SK-N-SH (cell line): ENCODE measurements around the gene FAM222B. TPM values are rescaled to one million over a fixed set of nuclear protein-coding genes. Genes with fewer than 3 reads are reported as not detected.

Experiments used
- CTCF ChIA-PET: fragments of 300-600, 350-600 bp; formaldehyde crosslinking; extraction: SDS; loops from one replicate; lab custom pipeline; 2021; lab: Yijun Ruan, JAX
- POLR2A ChIA-PET: fragments of 350-600 bp; sonication (Branson Sonifier 250); formaldehyde crosslinking; extraction: SDS; loops from one replicate; lab custom pipeline; 2020; ENCODE audit warnings: antibody characterized with exemption, inconsistent platforms; lab: Yijun Ruan, JAX
- DNase-seq: peaks from one replicate; pipeline ENCODE4 v3.0.0; 2012
- H2AFZ ChIP-seq: fragments of 200-600 bp; sonication (generic); 2 replicates; pipeline ENCODE4 v1.8.1; 2016; ENCODE audit warnings: antibody characterized with exemption, mild to moderate bottlenecking, low read depth
- H3F3A ChIP-seq: fragments of 200-600 bp; sonication (generic); replicated peaks from 2 replicates; pipeline ENCODE3; 2016; ENCODE audit warnings: antibody characterized with exemption, mild to moderate bottlenecking; ENCODE audit not compliant: insufficient read depth
- H3K27ac ChIP-seq, 2 experiments: fragments of 200-500 bp in 1 of 2; fragments of 200-600 bp in 1 of 2; sonication (Bioruptor generic) in 1 of 2; sonication (generic), shearing (Covaris generic) in 1 of 2; 2 replicates each; pipeline versions ENCODE4 v1.5.1 to v1.6.1; 2014 to 2016; ENCODE audit warnings: low read depth in 2 of 2, inconsistent platforms in 1 of 2, low read length in 1 of 2, mild to moderate bottlenecking in 1 of 2, mixed read lengths in 1 of 2
- H3K27me3 ChIP-seq: fragments of 200-600 bp; sonication (generic), shearing (Covaris generic); 2 replicates; pipeline ENCODE4 v1.6.1; 2016; ENCODE audit warnings: mixed run types; ENCODE audit not compliant: insufficient read depth
- H3K36me3 ChIP-seq, 2 experiments: fragments of 200-500 bp in 1 of 2; fragments of 200-600 bp in 1 of 2; sonication (Bioruptor generic) in 1 of 2; sonication (generic) in 1 of 2; replicated peaks in 1 of 2; 2 replicates each; pipeline versions ENCODE3 to v1.5.1; 2014 to 2016; ENCODE audit warnings: low read length in 1 of 2, mild to moderate bottlenecking in 1 of 2; ENCODE audit not compliant: insufficient read depth in 2 of 2, control insufficient read depth in 1 of 2
- H3K4me1 ChIP-seq, 2 experiments: fragments of 200-500 bp in 1 of 2; fragments of 200-600 bp in 1 of 2; sonication (Bioruptor generic) in 1 of 2; sonication (generic), shearing (Covaris generic) in 1 of 2; 2 replicates each; pipeline versions ENCODE4 v1.5.1 to v1.6.1; 2014 to 2016; ENCODE audit warnings: low read depth in 1 of 2, low read length in 1 of 2, mixed run types in 1 of 2; ENCODE audit not compliant: insufficient read depth in 2 of 2, control insufficient read depth in 1 of 2
- H3K4me2 ChIP-seq: fragments of 200-600 bp; sonication (generic), shearing (Covaris generic); 2 replicates; pipeline ENCODE4 v1.6.1; 2017; ENCODE audit warnings: mixed run types
- H3K4me3 ChIP-seq, 2 experiments: fragments of 200-500 bp in 1 of 2; fragments of 200-600 bp in 1 of 2; sonication (Bioruptor generic) in 1 of 2; sonication (generic), shearing (Covaris generic) in 1 of 2; 2 replicates each; pipeline versions ENCODE4 v1.5.1 to v1.8.1; 2014 to 2016; ENCODE audit warnings: low read depth in 2 of 2, inconsistent platforms in 1 of 2, low read length in 1 of 2, mild to moderate bottlenecking in 1 of 2, mixed read lengths in 1 of 2, moderate library complexity in 1 of 2
- H3K79me2 ChIP-seq: fragments of 200-600 bp; sonication (generic); 2 replicates; pipeline ENCODE4 v1.8.1; 2017; ENCODE audit warnings: mild to moderate bottlenecking; ENCODE audit not compliant: insufficient read depth
- H3K9ac ChIP-seq: fragments of 200-600 bp; sonication (generic); 2 replicates; pipeline ENCODE4 v1.6.1; 2017; ENCODE audit warnings: mixed run types
- H3K9me2 ChIP-seq: fragments of 200-600 bp; sonication (generic); 2 replicates; pipeline ENCODE4 v1.6.1; 2017; ENCODE audit warnings: mixed run types
- H3K9me3 ChIP-seq: fragments of 200-600 bp; sonication (generic); 2 replicates; pipeline ENCODE4 v1.6.1; 2017; ENCODE audit warnings: mixed run types, mild to moderate bottlenecking, moderate library complexity
- H4K20me1 ChIP-seq: fragments of 200-600 bp; sonication (generic); 2 replicates; pipeline ENCODE4 v1.6.1; 2017; ENCODE audit warnings: mild to moderate bottlenecking, mixed run types; ENCODE audit not compliant: insufficient read depth
- CHD2 ChIP-seq: fragments of 150-350 bp; IDR thresholded peaks from 2 replicates; pipeline ENCODE4 v1.6.1; 2018; ENCODE audit warnings: low read length; ENCODE audit not compliant: partially characterized antibody
- CTCF ChIP-seq: fragments of 200-600 bp; sonication (generic); IDR thresholded peaks from 2 replicates; pipeline ENCODE4 v1.6.1; 2017; ENCODE audit warnings: antibody characterized with exemption, mild to moderate bottlenecking, moderate library complexity
- ELF1 ChIP-seq: IDR thresholded peaks from 2 replicates; pipeline ENCODE4 v1.4.0; 2012
- EZH2phosphoT487 ChIP-seq: fragments of 200-600 bp; sonication (generic); IDR thresholded peaks from 2 replicates; pipeline ENCODE4 v1.6.1; 2017; ENCODE audit warnings: low read depth, mixed run types, mild to moderate bottlenecking, antibody characterized with exemption, moderate library complexity, borderline replicate concordance
- FOXJ3 ChIP-seq: sonication (generic); formaldehyde crosslinking; IDR thresholded peaks from 2 replicates; pipeline ENCODE4 v1.5.1; 2020; ENCODE audit warnings: mild to moderate bottlenecking, missing genetic modification reagents
- FOXM1 ChIP-seq: IDR thresholded peaks from 2 replicates; pipeline ENCODE4 v1.4.0; 2012; ENCODE audit warnings: low read depth, mild to moderate bottlenecking
- GABPA ChIP-seq: IDR thresholded peaks from 2 replicates; pipeline ENCODE4 v1.4.0; 2012; ENCODE audit warnings: low read depth, mild to moderate bottlenecking
- JUND ChIP-seq: IDR thresholded peaks from 2 replicates; pipeline ENCODE4 v1.4.0; 2012
- MAX ChIP-seq: IDR thresholded peaks from 2 replicates; pipeline ENCODE4 v1.4.0; 2012; ENCODE audit warnings: low read depth
- MXI1 ChIP-seq: IDR thresholded peaks from 2 replicates; pipeline ENCODE4 v1.6.1; 2012; ENCODE audit warnings: mild to moderate bottlenecking, low read depth, low read length, improper control_type of control experiment
- NRF1 ChIP-seq: IDR thresholded peaks from 2 replicates; pipeline ENCODE4 v1.6.1; 2012; ENCODE audit warnings: low read depth, mild to moderate bottlenecking, low read length
- PBX3 ChIP-seq: IDR thresholded peaks from 2 replicates; pipeline ENCODE4; 2012
- POLR2AphosphoS5 ChIP-seq: IDR thresholded peaks from 2 replicates; pipeline ENCODE4 v1.6.1; 2012; ENCODE audit warnings: low read depth, low read length
- RAD21 ChIP-seq: IDR thresholded peaks from 2 replicates; pipeline ENCODE4 v1.6.1; 2012; ENCODE audit warnings: mild to moderate bottlenecking, low read length
- SIN3A ChIP-seq: IDR thresholded peaks from 2 replicates; pipeline ENCODE4 v1.6.1; 2012; ENCODE audit warnings: low read depth, mild to moderate bottlenecking, low read length, moderate library complexity, borderline replicate concordance
- SMC3 ChIP-seq: IDR thresholded peaks from 2 replicates; pipeline ENCODE4 v1.6.1; 2012; ENCODE audit warnings: low read depth, low read length, improper control_type of control experiment
- TAF1 ChIP-seq: IDR thresholded peaks from 2 replicates; pipeline ENCODE4 v1.6.1; 2012; ENCODE audit warnings: low read depth, mild to moderate bottlenecking, low read length, moderate library complexity, borderline replicate concordance
- TCF12 ChIP-seq: IDR thresholded peaks from 2 replicates; pipeline ENCODE4 v1.4.0; 2012
- WGBS: methylation state at CpG from one replicate; pipeline ENCODE4 v1.1.6; 2017; ENCODE audit warnings: low lambda C conversion rate; 5-methylcytosine and 5-hydroxymethylcytosine counted together
- polyA plus RNA-seq, 3 experiments: library from polyadenylated mRNA; depleted of rRNA; stranded (reverse); fragments of >200 nt; gene quantifications; 2 replicates each; pipeline ENCODE4 v1.2.3, GENCODE V29; 2012

FAM222B gene
- polyA plus RNA-seq, 1 of the 3 experiments (the other 2 are of a cell fraction) = 9.0 TPM

GRCh38 chr17:28728364-28729200 is 114.0 kb downstream of the FAM222B start, which contains the start of gene NEK8:
Gene NEK8 (plus strand): TSS chr17:28728788. CDS start chr17:28728814, 26 bp downstream.
- Histone ChIP-seq H3K4me3 (peak within 1 kb of the TSS; percentile 67 to 81), H3K36me3 (peaks cover 7 to 12% of the 10 kb centered on the region in 2 experiments), H3K27me3 (no peaks in the 10 kb centered on the region), H3K9me2 (no peaks in the 10 kb centered on the region), H3K9me3 (no peaks in the 10 kb centered on the region), H3K27ac (peak within 1 kb of the TSS; percentile 97), H3K9ac (peak within 1 kb of the TSS; percentile 90), H3K79me2 (no peaks in the 10 kb centered on the region), H2AFZ (peak within 1 kb of the TSS; percentile 81), H4K20me1 (peaks cover 6% of the 10 kb centered on the region), H3K4me1 (peaks cover 8 to 29% of the 10 kb centered on the region in 2 experiments; a peak in 3 of 4 replicates), H3F3A (peaks cover 44% of the 10 kb centered on the region), H3K4me2 (peak within 1 kb of the TSS; percentile 99)
- CTCF ChIA-PET = interaction anchor here (0.9 to 11.1 kb wide), 15 partner anchors 10 to 396 kb away, joined by 4 to 612 read pairs (median 21); partner anchors contain the start of genes BLTP2, DHRS13, FLOT2 and PHF12
- POLR2A ChIA-PET = interaction anchor here (1.3 to 4.5 kb wide), 5 partner anchors 9 to 174 kb away, joined by 3 to 90 read pairs (median 11); partner anchors contain the start of genes DHRS13, FLOT2, RPL23A and TRAF4
- WGBS = 1% methylated on average over 46 of the region's 64 CpGs
- DNase-seq = peak; percentile 93
- TF ChIP-seq POLR2AphosphoS5 (peak; percentile 65; the same call in 1 of the 2 replicates), GABPA (peak; percentile 58), CHD2 (no peak), SIN3A (no peak), MXI1 (peak; percentile 49; the same call in 1 of the 2 replicates), ELF1 (peak; percentile 65; the same call in 1 of the 2 replicates), NRF1 (peak; percentile 76), FOXM1 (no peak), MAX (peak; percentile 4; the same call in 1 of the 2 replicates)

- Histone ChIP-seq H3K9me2 (no peaks in the 10 kb centered on the region), H3K79me2 (peaks cover 15% of the 10 kb centered on the region), H3K4me1 (peaks cover 16 to 37% of the 10 kb centered on the region in 2 experiments), H3K4me3 (peak overlapping the region; percentile 62 to 81), H2AFZ (peak overlapping the region; percentile 81), H3F3A (peaks cover 60% of the 10 kb centered on the region), H3K9me3 (no peaks in the 10 kb centered on the region), H3K9ac (peak overlapping the region; percentile 90), H3K4me2 (peak overlapping the region; percentile 99), H3K27ac (peak overlapping the region; percentile 72 to 97), H3K36me3 (peaks cover 24 to 28% of the 10 kb centered on the region in 2 experiments), H4K20me1 (peaks cover 23% of the 10 kb centered on the region), H3K27me3 (no peaks in the 10 kb centered on the region)
- CTCF ChIA-PET = interaction anchor here (0.5 to 11.1 kb wide), 67 partner anchors 8 to 916 kb away, joined by 3 to 612 read pairs (median 4); partner anchors contain the start of genes BLTP2, DHRS13, FAM222B and FLOT2
- DNase-seq = peak; percentile 88
- under 1% methylated on average over 44 of the region's 57 CpGs for WGBS
- POLR2A ChIA-PET = interaction anchor here (0.7 to 4.5 kb wide), 10 partner anchors 16 to 238 kb away, joined by 3 to 90 read pairs (median 4); partner anchors contain the start of genes DHRS13, FLOT2, PROCA1 and TRAF4
- peak; percentile 98 for TF ChIP-seq RAD21
- TF ChIP-seq EZH2phosphoT487 = no peak
- TF ChIP-seq TCF12 = peak; percentile 52; the same call in 1 of the 2 replicates
- TF ChIP-seq PBX3 = 0 out of 2 replicates have a peak, but pooled peaks have one; percentile 15
- TF ChIP-seq TAF1 = 0 out of 2 replicates have a peak, but pooled peaks have one; percentile 35
- peak; percentile 98 for TF ChIP-seq CTCF
- no peak for TF ChIP-seq POLR2AphosphoS5
- peak; percentile 90 for TF ChIP-seq SMC3
- peak; percentile 85; the same call in 1 of the 2 replicates for TF ChIP-seq SIN3A
- 0 out of 2 replicates have a peak, but pooled peaks have one; percentile 27 for TF ChIP-seq FOXM1
- TF ChIP-seq JUND = no peak
- TF ChIP-seq FOXJ3 (CRISPR knock-in tag) = no peak
These were observed 115.7 kb downstream of the FAM222B start for GRCh38 chr17:28726627-28727491.
